Panc1 (cell line): ENCODE measurements around the gene MOGAT3. TPM values are rescaled to one million over a fixed set of nuclear protein-coding genes. Genes with fewer than 3 reads are reported as not detected.

Experiments used
- ATAC-seq: fragments of 200-7000 bp; cut with Tn5 transposase; 2 replicates; pipeline ENCODE4 v1.9.1; 2020; ENCODE audit warnings: mild to moderate bottlenecking, moderate library complexity
- BruUV-seq: library from RNA; stranded (reverse); fragments of 400-500 nt; replicated peaks from 2 replicates; lab custom pipeline; 2021; lab: Mats Ljungman, UMichigan
- CTCF ChIA-PET: fragments of 300-600 bp; sonication (Branson Sonifier 250); formaldehyde crosslinking; loops from one replicate; lab custom pipeline; 2022; ENCODE audit warnings: antibody characterized with exemption; lab: Charles Lee
- POLR2A ChIA-PET: fragments of 300-600 bp; sonication (Branson Sonifier 250); formaldehyde crosslinking; loops from one replicate; lab custom pipeline; 2022; ENCODE audit warnings: antibody characterized with exemption; lab: Charles Lee
- DNase-seq: peaks from one replicate; pipeline ENCODE4 v3.0.0-alpha.2; 2010; ENCODE audit warnings: low read depth, low spot score
- H3K27ac ChIP-seq: 2 replicates; pipeline ENCODE4 v1.5.1; 2011; ENCODE audit warnings: mild to moderate bottlenecking, low read length, inconsistent platforms
- H3K27me3 ChIP-seq: fragments of 200-500 bp; sonication (Bioruptor generic); 2 replicates; pipeline ENCODE4 v1.6.0; 2014; ENCODE audit warnings: low read length, inconsistent platforms; ENCODE audit not compliant: control insufficient read depth, insufficient read depth
- H3K36me3 ChIP-seq: fragments of 200-500 bp; sonication (Bioruptor generic); 2 replicates; pipeline ENCODE4 v1.5.1; 2014; ENCODE audit warnings: inconsistent platforms, mild to moderate bottlenecking, low read length, moderate library complexity; ENCODE audit not compliant: control insufficient read depth, insufficient read depth
- H3K4me1 ChIP-seq: 2 replicates; pipeline ENCODE4 v1.5.1; 2011; ENCODE audit warnings: inconsistent platforms, mild to moderate bottlenecking, low read length, moderate library complexity; ENCODE audit not compliant: control insufficient read depth, insufficient read depth
- H3K4me3 ChIP-seq, 2 experiments: 2 replicates each; pipeline ENCODE4 v1.5.1; 2011 to 2012; ENCODE audit warnings: low read depth in 2 of 2, low read length in 2 of 2, mild to moderate bottlenecking in 2 of 2, inconsistent platforms in 1 of 2, moderate library complexity in 1 of 2
- H3K9me3 ChIP-seq: fragments of 200-500 bp; sonication (Bioruptor generic); 2 replicates; pipeline ENCODE4 v1.5.1; 2014; ENCODE audit warnings: low read depth, mild to moderate bottlenecking, inconsistent platforms, low read length, moderate library complexity; ENCODE audit not compliant: control insufficient read depth, insufficient read depth
- CTCF ChIP-seq: fragments of 450-650 bp; IDR thresholded peaks from 2 replicates; pipeline ENCODE4 v1.5.1; 2017; ENCODE audit warnings: mild to moderate bottlenecking
- POLR2AphosphoS5 ChIP-seq: IDR thresholded peaks from 2 replicates; pipeline ENCODE4 v1.6.1; 2012; ENCODE audit warnings: mild to moderate bottlenecking, low read depth, low read length, moderate library complexity
- REST ChIP-seq, 2 experiments: IDR thresholded peaks; 2 replicates each; pipeline ENCODE4 v1.6.1; 2011 to 2012; ENCODE audit warnings: low read depth in 2 of 2, control low read depth in 1 of 2, low read length in 1 of 2, mild to moderate bottlenecking in 1 of 2, moderate library complexity in 1 of 2; ENCODE audit not compliant: insufficient read depth in 1 of 2
- SIN3A ChIP-seq: IDR thresholded peaks from 2 replicates; pipeline ENCODE4 v1.6.1; 2012; ENCODE audit warnings: low read depth, mild to moderate bottlenecking, low read length, moderate library complexity, borderline replicate concordance; ENCODE audit not compliant: insufficient read depth
- TCF7L2 ChIP-seq: IDR thresholded peaks from 2 replicates; pipeline ENCODE4 v1.6.1; 2011; ENCODE audit warnings: mild to moderate bottlenecking, low read depth, low read length, inconsistent platforms
- in situ Hi-C: cut with HindIII; loops from 2 replicates; pipeline ENCODE4 v1.10.0; 2016; ENCODE audit warnings: low sequenced_read_pairs, low pct_unique_long_range_greater_than_20kb
- intact Hi-C: fragments of 100-400 bp; cut with micrococcal nuclease; formaldehyde crosslinking; loops from one replicate; pipeline ENCODE4 v1.10.0; 2022; ENCODE audit not compliant: unreplicated experiment
- total RNA-seq: library from RNA; stranded (reverse); gene quantifications from one replicate; pipeline ENCODE4 v1.2.1, GENCODE V29; 2021; ENCODE audit not compliant: unreplicated experiment

MOGAT3 gene
- total RNA-seq, 1 experiment from 2014 or later = 0.23 TPM

- ChIA-PET CTCF (no interaction called here), POLR2A (no interaction called here)
- TF ChIP-seq POLR2AphosphoS5 (no peak), SIN3A (no peak), TCF7L2 (no peak), REST (IDR thresholded peaks at IDR 0.05; ENCODE audit: insufficient read depth in 1 of 2, low read depth in 2 of 2, low read length in 1 of 2) (no peak), CTCF (no peak)
- in situ Hi-C loops (no loop called here), intact Hi-C loops (no loop called here)
- no TSS peak for BruUV-seq
- H3K9me3 ChIP-seq = no peaks in the 10 kb centered on the region
- H3K36me3 ChIP-seq = no peaks in the 10 kb centered on the region
- H3K27ac ChIP-seq = no peak overlapping the region
- no peak overlapping the region for H3K4me3 ChIP-seq
- no peak for DNase-seq
- no peak for ATAC-seq
- H3K4me1 ChIP-seq = peaks cover 22% of the 10 kb centered on the region
- peaks cover 13% of the 10 kb centered on the region for H3K27me3 ChIP-seq
Observed at GRCh38 chr7:101175664-101176063, 25.2 kb downstream of the MOGAT3 start.

GRCh38 chr7:101174322-101174854 lies 26.4 kb downstream of the MOGAT3 start:
- ChIA-PET CTCF (interaction anchor here (0.9 to 1.0 kb wide), 2 partner anchors 18 to 21 kb away, joined by 3 to 7 read pairs; no protein-coding TSS in a partner anchor), POLR2A (interaction anchor here (0.6 to 1.7 kb wide), 5 partner anchors 15 to 44 kb away, joined by 4 to 7 read pairs (median 6); partner anchors contain the start of gene ZNHIT1)
- Histone ChIP-seq H3K27ac (no peak overlapping the region), H3K27me3 (peaks cover 16% of the 10 kb centered on the region), H3K4me3 (no peak overlapping the region), H3K4me1 (peaks cover 31% of the 10 kb centered on the region), H3K36me3 (no peaks in the 10 kb centered on the region), H3K9me3 (no peaks in the 10 kb centered on the region)
- no peak for ATAC-seq
- intact Hi-C loops = no loop called here
- DNase-seq = no peak
- in situ Hi-C loops = no loop called here
- TF ChIP-seq SIN3A (no peak), TCF7L2 (no peak), CTCF (no peak)
- no TSS peak for BruUV-seq
